HUDEP-2 (cell line): Measurements from ENCODE around the gene SLC17A9.

Experiments
- DNase-seq, 76 experiments: peaks; one replicate each; lab custom pipeline; 2025; ENCODE audit not compliant: unreplicated experiment in 76 of 76; lab: John Stamatoyannopoulos, UW

SLC17A9 gene

GRCh38 chr20:62979310-62979709, 26.8 kb downstream of the SLC17A9 start:
- no peak for DNase-seq

- DNase-seq = no peak
These were observed 27.4 kb downstream of the SLC17A9 start for GRCh38 chr20:62979876-62980373.

- no peak for DNase-seq
These were observed 28.0 kb downstream of the SLC17A9 start for GRCh38 chr20:62980380-62980960.

- no peak for DNase-seq
These were observed 28.5 kb downstream of the SLC17A9 start for GRCh38 chr20:62980970-62981369.

- DNase-seq = no peak
These were observed 29.9 kb downstream of the SLC17A9 start for GRCh38 chr20:62982124-62983075.

GRCh38 chr20:62983210-62983609, 30.7 kb downstream of the SLC17A9 start:
- no peak for DNase-seq

- no peak for DNase-seq
These were observed 32.3 kb downstream of the SLC17A9 start for GRCh38 chr20:62984666-62985443.

- DNase-seq = no peak
These were observed 32.9 kb downstream of the SLC17A9 start for GRCh38 chr20:62985444-62985778.

GRCh38 chr20:62986257-62986800, 33.8 kb downstream of the SLC17A9 start:
- no peak for DNase-seq

GRCh38 chr20:62987114-62987513, 34.6 kb downstream of the SLC17A9 start:
- no peak for DNase-seq

GRCh38 chr20:62989201-62989601, 36.7 kb downstream of the SLC17A9 start:
- no peak for DNase-seq

- DNase-seq = no peak
These were observed 37.9 kb downstream of the SLC17A9 start for GRCh38 chr20:62990306-62990825.

- DNase-seq = no peak
These were observed 38.8 kb downstream of the SLC17A9 start for GRCh38 chr20:62991196-62991807.

GRCh38 chr20:62991863-62992262, 39.4 kb downstream of the SLC17A9 start:
- no peak for DNase-seq

GRCh38 chr20:62993856-62994494, 41.5 kb downstream of the SLC17A9 start:
- DNase-seq = no peak

- DNase-seq = no peak
These were observed 42.4 kb downstream of the SLC17A9 start for GRCh38 chr20:62994869-62995281.

- no peak for DNase-seq
These were observed 43.0 kb downstream of the SLC17A9 start for GRCh38 chr20:62995481-62995880.

- no peak for DNase-seq
These were observed 43.5 kb downstream of the SLC17A9 start for GRCh38 chr20:62995898-62996595.

GRCh38 chr20:62996596-62996982, 44.1 kb downstream of the SLC17A9 start:
- DNase-seq = no peak
